Fibroblast of skin of left quadriceps (primary cell): Measurements from ENCODE around the gene HIRA.
"Not testable (repeated sequence)": the region's sequence is repeated elsewhere in the genome, so short reads cannot be mapped to it uniquely, and the experiment has no call there.

ENCODE experiments used
- DNase-seq, 2 experiments: peaks; one replicate each; pipeline ENCODE4 v3.0.0-alpha.2; 2013; ENCODE audit warnings: low read depth in 2 of 2

HIRA gene

DNA sequence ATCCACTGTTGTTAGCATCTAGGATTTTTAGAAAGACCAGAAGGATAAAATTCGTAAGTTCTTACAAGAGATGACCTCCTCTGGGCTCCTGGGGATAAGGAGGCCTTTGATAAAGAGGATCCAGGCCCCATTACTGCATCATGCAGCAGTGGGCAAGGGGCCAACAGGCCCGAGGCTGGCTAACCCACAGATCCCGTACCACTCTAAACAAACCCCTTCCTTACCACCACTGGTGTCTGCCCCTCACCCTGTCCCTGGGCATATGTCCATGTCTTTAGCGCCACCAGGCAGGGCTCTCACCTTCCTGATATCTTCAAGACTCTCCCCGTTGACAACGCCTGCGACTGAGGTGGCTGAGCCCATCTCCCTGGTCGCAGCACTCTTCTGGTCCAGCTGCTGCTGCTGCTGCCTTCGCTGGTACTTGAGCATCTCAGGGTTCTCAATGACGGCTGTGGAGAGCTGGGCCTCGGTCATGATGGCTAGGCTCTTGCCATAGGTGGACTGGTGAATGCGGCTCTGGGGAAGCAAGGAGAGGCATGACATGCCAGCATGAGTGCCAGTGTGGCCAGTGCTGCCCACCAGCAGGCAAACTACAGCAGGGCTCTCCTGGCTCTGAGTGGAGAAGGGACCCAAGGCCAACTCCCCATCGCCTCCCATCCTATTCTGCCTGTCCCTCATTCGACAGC, 46.2 kb downstream of the HIRA start:
- no peak for DNase-seq

DNA sequence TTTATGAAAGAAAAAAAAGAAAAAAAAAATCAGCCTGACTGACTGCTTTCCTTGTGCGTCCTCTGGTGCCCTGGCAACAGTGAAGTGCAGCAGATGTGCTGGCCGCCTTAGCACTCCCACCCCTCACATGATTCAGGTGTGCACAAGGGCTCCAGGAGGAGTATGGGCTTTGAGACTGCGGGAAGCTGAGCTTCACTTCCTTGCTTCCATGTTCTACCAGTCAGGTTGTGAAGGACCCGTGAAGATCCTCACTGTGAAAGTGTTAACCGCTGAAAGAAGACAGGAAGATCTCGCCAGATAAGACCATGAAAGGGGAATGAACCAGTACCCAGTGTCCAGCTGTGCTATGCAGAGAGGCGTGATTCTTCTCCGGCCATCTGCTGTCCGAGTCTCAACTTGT, 48.2 kb downstream of the HIRA start:
- no peak for DNase-seq

- DNase-seq, result no peak
These were observed 49.3 kb downstream of the HIRA start for GRCh38 chr22:19382240-19382639.

DNA sequence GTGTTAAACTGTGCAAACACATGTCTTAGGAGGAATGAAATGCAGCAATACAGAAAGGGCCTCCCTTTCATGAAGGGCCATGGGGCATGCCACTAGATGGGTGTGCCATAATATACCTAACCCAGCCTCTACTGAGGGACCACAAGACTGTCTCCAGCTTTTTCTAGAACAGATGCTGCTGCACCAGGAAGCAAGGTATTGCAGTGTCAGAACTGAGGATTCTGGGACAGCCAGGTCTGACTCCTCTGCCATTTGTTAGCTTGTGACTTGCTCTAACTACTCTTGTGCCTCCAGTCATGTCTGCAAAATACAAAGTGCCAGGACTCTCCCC, 53.2 kb downstream of the HIRA start:
- no peak for DNase-seq

- no peak for DNase-seq
These were observed 53.8 kb downstream of the HIRA start for GRCh38 chr22:19377565-19378343.

GRCh38 chr22:19376971-19377370, 54.6 kb downstream of the HIRA start:
- DNase-seq, result no peak

DNA sequence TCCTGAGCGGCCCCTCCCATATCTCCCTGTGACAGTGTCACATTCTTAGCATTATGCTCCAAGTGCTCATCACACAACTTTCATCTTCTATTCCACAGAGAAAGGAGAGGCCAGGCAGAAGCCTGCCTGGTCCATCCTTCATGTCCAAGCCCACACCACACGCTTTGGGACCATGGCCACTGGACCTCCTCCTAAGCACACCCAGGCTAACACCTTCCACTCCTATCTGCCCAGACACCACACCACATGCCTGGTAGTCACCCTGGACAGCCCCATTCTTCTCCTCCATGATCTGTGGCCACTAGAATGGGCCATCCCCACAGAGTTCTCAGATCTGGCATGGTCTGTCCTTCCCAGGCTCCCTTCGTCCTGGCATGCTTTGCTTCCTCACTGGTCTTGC, 55.3 kb downstream of the HIRA start:
- no peak for DNase-seq

- no peak for DNase-seq
These were observed 56.1 kb downstream of the HIRA start for GRCh38 chr22:19375435-19375834.

DNA sequence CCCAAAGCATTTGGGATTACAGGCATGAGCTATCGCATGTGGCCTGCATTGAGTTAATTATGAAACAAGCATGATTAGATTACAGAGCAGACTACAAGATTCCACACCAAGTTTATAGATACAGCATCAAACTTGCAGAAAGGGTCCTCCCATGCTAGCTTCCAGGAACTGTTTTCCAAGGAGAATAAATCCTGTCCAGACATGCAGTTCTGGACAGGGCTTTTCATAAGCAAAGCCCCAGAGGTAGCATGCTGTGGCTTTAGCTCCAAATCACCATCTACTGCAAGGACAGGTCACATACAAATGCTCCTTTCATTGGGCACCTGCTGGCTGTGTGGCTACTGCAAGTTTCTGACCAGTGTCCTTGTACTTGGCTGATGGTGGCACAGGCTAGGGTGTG, 57.1 kb downstream of the HIRA start:
- DNase-seq, result no peak

- DNase-seq, result no peak
These were observed 58.1 kb downstream of the HIRA start for GRCh38 chr22:19373450-19373849.

DNA sequence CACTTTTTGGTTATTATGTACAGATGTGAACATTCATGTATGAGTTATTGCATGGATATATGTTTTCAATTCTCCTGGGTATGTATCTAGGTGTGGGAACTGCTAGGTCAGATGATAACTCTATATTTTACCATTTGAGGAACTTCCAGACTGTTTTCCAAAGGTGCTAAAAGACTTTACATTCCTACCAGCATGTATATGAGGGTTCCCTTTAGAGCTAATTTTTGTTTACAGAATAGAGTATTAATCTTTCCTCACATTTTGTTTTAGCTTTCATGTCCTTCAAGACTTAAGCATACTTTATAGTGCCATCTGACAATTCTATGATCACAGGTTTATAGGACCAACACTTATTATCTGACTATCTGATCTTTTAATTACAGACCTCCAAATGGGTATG, 59.6 kb downstream of the HIRA start:
- no peak for DNase-seq

DNA sequence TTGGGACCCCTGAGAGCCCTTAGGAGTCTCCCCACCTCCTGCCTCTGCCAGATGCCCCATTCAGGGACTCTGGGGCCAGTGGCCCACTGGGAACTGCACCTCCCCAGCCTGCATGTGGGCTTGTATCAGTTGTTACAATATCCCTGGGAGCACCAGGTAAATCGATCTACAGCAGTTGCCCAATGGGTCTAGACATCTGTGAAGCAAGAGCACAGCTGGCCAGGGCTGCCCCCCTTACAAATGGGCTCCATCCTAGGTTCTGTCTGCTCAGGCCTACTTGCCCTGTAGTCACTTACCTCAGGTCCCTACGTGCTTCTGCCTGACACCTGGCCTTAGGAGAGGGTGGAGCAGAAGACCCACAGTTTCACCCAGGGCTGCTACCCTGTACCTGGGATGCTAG, 62.7 kb downstream of the HIRA start:
- no peak for DNase-seq

DNA sequence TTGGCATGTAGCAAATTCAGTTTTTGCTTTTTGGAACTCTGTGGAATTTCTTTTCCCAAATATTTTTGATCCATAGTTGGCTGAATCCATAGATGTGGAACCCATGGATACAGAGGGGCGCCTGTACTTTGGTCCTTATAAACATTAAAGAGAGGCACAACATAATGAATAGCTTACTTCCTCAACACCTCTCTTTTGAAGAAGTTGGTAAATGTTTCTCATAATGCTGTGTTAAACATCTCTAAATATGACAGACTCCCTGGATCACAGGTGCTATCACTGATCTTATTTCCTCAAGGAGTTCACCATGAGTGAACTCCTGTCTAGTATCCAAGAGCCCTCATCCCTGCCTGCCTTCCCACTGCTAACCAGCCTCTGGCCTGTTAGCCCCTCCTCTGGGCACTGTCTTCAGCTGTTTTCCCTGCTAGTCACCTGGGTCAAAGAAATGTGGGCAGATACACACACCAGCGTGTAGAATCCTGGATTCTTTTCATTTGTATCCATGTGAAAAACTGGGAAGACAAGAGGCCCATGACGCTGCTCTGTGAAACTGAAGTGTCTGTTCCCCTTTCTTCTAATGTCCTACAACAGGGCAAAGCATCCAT, 63.7 kb downstream of the HIRA start:
- DNase-seq, result no peak

GRCh38 chr22:19363541-19363940, 68.0 kb downstream of the HIRA start:
- DNase-seq, result not testable (repeated sequence)

DNA sequence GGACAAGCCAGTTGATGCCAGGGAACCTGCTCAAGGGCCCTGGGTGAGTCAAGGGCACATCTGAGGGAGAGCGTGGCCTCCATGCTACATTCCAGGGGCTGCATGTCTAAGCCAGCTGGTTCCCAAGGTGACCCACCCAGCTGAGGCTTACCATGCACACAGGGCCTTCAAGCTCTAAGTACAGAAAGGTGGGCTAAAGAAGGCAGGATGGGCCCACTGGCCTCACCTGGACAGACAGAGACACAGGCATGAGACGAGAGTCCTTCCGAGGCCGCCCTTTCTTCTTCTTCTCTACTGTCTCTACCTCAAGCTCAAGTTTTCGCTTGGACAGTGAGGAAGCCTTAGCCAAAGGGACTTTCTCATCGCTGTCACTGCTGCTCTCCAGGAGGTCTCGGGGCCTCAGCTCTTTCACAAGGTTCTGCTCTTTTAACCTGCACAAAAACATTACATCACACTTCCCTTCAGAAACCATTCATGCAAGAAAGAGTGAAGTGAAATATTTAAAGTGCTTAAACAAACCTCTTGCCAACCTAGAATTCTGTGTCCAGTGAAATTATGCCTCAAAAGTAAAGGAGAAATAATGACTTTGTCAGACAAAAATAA, 69.9 kb downstream of the HIRA start:
- no peak for DNase-seq

DNA sequence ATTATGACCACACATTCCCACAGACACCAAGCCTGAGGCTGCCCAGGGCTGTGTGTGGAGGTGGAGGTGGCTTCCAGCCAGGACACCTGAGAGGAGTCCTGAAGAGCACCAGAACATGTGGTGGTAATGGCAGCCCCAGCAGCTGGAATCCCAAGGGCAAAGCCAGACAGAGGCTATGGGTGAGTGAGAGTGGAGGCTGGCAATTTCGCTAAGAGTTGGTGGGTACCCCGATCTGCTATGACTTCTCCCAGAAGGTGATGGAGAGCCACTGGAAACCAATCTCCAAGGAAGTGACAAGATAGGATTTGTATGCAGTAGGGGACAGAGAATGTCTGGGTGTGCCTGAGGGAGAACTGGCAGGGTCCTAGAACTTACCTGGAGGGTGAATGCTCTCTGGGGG, 70.7 kb downstream of the HIRA start:
- no peak for DNase-seq

DNA sequence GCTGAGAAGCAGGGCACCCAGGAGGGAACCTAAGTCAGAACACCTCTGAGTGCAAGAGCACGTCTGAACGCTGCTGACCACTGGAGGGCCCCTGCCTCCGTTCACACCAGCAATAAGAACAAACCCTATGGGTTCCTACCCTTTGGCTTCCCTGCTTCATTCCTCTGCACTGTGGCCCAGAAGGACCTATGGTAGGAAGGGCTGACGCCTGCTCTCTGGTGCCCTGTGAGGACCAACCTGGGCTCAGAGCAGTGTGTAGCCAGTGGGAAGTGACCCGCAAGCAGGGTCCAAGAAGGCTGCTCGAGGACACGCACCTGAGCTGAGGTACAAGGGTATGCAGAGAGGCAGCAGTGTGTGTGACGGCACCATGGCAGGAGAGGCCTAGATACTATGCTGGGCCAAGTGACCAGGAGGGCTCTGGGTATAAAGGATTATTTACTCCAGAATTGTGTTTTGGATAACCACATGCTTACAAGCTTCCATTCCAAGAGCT, 71.2 kb downstream of the HIRA start:
- DNase-seq, result no peak

GRCh38 chr22:19359554-19360299, 71.8 kb downstream of the HIRA start:
- DNase-seq, result no peak

DNA sequence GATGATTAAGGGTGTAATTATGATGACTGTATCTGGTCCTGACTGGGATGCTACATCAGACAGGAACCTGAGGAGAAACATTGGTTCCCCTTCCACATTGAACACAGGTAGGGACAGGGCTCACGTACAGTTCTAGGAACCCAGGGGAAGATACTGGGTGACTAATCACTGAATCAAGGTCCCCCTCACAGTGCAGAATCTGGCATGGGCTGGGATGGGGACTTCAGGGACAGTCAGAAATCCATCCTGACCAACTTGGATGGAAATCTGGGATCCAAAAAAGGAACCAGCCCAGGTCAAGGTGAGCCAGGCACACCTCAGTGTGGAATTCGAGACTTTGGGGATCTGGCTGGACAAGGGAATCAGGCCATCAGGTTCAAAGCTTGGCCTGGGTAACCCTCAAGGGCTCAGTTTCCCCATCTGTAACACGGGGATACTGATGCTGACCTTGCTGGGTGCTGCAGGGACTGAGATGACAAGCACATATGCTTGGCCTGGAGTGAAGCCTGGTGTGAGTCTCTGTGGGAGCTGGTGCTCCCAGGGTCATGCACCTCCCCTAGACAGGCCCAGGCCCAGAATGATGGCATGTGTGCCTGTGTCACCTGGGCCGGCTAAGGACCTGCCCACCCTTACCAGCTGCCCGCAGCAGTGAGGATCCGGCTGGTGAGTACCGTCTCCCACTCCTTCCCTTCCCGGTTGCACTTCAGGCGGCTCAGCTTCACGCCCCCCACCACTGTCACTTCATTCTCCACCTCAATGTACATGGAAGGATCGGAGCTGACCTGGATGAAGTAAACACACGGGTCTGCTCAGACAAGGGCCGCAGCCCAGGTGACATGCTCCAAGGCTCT, 72.6 kb downstream of the HIRA start:
- no peak for DNase-seq

GRCh38 chr22:19358195-19358594, 73.3 kb downstream of the HIRA start:
- no peak for DNase-seq
